ENCODE results near the gene DLST.
A peak's percentile ranks its signal among the peaks of the same experiment; 100 is the strongest.

DLST gene

GRCh38 chr14:74940956-74941565 lies 59.3 kb downstream of the DLST start:
- DNase-seq (ENCODE audit: low read depth in 2 of 2), result no peak

- DNase-seq (ENCODE audit: low read depth in 2 of 2), result peak; percentile 41 to 63
These were observed 60.0 kb downstream of the DLST start for GRCh38 chr14:74941676-74942097.

DNA sequence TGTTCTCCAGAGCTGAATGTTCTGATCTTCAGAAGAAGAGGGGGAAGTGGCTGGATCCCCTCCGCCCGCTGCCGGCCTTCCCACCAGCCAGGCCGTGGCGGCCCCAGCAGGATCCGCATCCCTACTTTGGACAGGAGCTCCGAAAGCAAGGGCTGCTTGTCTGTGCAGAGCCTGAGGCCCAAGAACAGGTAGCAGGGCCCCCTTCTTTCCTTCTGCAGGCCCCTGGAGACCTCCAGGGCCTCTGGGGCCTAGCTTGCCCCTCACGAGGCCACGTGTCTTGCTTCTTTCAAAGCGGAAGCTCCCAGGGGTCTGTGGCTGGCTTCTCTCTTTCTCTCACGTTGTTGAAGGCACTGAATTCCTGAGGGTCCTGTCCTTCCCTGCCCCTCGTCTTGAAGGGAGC lies 60.5 kb downstream of the DLST start:
- no peak for DNase-seq (ENCODE audit: low read depth in 2 of 2)

DNA sequence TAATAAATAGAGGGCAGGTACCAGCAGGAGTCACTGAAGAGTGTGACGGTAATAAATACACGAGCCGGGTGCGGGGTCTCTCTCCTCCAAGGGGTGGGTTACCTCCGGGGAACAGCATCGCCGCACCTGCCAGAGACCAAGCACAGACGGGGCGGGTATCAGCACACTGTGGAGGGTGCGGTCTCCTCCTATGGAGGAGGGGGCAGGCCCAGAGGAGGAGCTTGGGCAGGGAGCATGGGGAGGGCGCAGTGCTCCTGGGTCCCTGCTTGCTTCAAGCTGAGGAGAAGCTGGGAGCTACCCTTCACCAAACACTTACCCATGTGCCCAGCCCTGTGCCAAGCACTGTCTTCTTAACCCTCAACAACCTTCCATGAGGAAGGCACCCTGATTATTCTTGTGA lies 60.9 kb downstream of the DLST start:
- no peak for DNase-seq (ENCODE audit: low read depth in 2 of 2)

GRCh38 chr14:74945261-74945851 lies 63.6 kb downstream of the DLST start:
- peak in 1 of 2 donors; percentile 30 for DNase-seq (ENCODE audit: low read depth in 2 of 2)

DNA sequence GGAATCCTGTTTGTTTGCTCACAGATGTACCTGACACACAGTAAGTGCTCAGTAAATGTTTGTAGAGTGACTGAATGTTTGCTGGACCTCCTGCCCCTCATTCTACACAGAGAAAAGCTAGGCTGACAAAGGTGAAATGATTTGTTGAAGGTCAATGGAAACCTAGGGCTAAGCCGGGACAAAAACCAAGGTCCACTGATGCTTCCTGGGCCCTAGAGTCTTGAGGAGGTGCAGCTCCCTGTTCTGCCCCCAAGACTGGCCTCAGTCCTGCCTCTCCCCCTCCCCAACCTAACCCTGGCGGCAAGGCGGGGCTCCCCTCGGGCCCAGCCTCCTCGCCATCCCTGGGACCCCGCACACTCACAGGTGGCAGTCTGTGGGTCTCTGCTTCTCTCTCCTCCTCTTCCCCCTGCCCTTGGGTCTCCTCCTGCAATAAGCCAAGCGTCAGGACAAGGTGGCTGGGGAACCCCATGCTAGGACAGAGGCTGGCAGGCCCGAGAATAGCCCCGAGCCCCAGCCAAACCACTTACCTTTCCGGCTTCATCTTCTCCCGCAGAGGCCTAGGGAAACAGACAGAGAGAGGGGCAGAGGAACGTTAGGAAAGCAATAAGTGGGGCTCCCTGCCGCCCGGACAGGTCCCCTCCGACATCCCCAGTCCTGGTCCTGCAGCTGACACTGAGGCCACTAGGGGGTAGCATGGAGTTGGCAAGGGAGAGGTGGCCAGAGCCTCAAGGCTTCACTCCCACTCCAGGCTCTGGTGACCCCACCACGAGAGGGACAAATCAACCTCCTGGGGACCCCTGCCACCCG lies 64.3 kb downstream of the DLST start:
- peak; percentile 47 to 74 for DNase-seq (ENCODE audit: low read depth in 2 of 2)

- no peak for DNase-seq (ENCODE audit: low read depth in 2 of 2)
These were observed 65.1 kb downstream of the DLST start for GRCh38 chr14:74946659-74947281.

DNA sequence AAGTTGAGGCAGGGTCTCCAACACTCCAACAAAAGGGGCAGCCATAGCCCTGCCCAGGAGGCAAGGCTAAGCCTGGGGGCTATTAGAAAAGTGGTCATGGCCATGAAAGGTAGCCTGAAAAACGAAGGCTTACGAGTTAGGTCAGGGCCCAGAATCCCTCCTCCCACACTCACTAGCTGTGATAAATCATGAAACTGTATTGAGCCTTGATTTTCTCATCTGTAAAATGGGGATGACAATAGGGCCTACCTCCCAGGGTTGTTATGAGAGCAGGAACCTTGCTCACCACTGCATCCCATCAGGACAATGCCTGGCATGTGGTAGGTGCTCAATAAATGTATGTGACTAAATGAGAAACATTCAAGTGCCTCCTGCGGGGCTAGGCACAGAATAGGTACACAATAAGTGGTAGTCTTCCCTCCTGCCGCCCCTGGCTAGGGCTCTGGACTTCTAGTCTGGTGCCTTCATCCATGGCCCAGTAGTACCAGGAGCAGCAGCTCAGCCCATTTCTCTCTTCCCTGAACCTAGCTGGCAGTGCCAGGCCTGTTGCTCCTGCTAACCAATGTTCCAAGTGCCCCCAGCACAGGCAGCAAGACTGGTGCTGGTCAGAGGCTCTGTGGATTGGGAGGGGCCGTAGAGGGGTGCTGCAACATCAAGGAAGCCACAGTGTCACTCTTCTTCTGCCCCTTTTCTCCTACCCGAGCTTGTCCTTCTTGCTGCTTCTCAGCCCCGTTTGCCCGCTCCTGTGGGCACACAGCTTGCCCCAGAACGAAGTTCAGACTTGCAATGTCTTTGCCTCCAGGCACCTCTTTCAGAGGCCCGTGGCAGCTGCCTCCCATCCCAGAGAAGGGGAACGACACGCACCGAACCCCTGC lies 65.9 kb downstream of the DLST start:
- no peak for DNase-seq (ENCODE audit: low read depth in 2 of 2)

DNA sequence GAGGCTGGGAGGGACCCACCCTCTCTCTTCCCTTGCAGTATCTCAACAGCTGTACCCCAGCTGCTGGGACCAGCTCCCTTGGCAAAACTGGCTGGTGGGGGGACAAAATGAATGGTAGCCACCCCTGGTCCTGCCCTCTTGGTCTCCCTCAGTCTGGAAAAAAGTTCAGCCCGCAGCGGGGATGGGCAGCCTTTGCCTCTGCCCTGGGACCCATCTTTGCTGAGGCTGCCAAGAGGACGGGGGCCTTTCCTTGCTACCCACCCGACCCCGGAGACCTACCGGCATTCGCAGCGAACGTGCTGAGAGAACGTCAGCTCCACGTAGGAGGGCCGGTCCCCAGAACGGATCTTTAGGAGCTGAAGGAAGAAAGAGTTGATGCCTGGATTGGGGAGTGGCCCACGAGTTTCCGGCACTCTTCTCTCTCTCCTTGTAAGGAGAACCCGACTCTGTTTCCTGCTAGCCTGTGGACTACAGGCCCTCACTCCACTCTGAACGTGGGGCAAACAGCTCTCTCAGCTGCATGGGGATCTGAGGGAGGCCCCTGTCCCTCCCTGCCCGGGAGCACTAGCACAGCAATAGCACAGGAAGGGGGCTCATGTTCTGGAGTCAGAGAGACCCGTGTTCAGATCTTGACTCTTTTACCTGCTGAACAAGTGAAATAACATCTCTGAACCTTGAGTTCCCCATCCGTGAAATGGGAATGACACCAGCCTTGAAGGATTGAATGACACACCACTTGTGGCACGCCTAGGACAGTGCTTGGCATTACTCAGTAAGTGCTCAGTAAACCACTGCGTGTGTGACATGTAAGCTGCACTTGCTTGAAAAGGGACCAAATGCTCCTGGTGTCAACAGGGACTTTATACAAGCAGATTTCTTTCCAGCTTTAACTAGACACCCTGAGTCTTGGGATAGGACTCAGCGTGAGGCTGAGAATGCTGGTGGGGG lies 66.8 kb downstream of the DLST start:
- DNase-seq (ENCODE audit: low read depth in 2 of 2), result no peak

DNA sequence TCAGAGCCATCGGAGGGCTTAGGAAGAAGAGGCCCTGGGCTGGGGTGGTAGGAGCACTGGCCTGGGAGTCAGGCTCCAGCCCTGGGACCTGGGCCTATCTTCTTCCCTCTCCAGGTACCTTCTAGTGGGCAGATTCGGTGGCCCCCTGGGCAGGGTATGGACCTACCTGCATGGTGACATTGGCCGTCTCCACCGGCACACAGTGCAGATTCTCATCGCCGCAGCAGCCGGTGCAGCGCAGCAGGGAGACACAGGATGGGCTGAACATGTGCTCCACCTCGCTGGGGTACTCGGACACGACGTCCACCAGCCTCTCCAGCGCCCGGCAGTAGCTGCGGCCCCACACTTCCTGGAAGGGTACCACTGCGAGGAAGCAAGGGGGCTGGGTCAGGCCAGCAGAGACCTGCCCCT lies 67.5 kb downstream of the DLST start:
- no peak for DNase-seq (ENCODE audit: low read depth in 2 of 2)

GRCh38 chr14:74949859-74950573 lies 68.3 kb downstream of the DLST start:
- no peak for DNase-seq (ENCODE audit: low read depth in 2 of 2)

DNA sequence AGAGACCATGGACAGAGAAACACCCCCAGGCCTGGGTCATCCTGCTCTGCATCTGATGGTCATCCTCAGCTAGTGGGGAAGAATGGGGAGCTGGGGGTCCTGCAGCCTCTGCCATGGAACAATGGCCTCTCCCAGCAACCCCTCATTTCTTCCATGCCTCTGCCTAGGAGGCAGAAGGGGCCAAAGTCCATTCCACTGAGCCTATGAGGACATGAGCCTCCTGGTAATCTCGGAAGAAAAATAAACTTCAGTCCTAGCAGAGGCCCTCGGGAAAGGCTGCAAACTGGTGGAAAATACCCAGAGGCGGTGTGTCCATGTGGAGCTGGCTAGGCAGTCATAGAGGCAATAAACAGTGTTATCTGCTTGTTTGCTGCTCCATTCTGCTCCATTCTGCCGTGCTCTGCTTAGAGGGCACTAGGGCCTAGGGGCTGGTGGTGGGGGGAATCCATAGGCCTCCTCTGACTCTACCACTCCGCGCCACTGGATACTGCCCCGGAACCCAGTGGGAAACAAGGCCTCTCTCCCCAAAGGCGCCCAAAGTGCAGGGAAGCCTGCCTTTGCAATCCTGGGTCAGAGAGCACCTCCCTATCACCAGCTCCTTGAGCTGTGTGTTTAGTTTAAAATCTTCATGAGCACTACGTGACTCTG lies 69.2 kb downstream of the DLST start:
- no peak for DNase-seq (ENCODE audit: low read depth in 2 of 2)

GRCh38 chr14:74951443-74952179 lies 69.9 kb downstream of the DLST start:
- DNase-seq (ENCODE audit: low read depth in 2 of 2), result no peak

GRCh38 chr14:74952180-74952665 lies 70.5 kb downstream of the DLST start:
- no peak for DNase-seq (ENCODE audit: low read depth in 2 of 2)

DNA sequence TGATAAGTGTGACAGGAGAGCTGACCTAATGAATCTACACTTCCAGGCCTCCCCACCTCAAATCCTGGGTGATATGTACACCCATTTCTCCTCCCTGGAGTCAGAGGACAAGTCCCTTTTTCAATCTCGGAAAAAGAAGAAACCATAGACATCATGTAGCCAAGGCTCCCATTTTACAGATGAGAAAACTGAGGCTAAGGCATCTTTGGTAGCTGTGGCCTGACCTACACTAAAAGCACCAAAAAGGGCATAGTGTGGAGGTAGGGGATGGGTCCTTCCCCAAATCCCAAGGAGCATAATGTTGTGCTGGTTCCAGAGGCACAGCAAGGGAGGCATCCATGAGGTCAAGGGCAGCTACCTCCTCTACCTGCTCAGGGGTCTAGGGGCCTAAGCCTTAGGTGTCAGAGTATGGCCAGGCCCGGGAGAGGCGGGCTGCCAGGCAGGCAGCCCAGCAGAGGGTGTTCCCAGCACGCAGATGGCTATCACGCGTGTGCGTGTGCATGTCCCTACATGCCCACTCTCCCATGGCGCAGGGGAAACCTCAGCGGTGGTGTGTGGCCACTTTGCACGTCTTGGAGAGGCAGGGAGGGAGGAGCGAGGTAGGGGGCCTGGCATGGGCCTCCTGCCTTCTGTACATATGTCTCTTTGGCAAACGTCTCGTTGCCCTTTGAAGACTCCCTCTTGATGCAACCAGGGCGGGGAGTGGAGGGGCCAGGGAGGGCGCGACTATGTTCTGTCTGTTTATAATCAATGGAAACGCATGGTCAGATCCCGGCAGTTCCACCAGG lies 71.2 kb downstream of the DLST start:
- DNase-seq (ENCODE audit: low read depth in 2 of 2), result no peak
